GM19351 (cell line): ENCODE results near the gene SAP30L.

Experiments used
- ATAC-seq: cut with Tn5 transposase; IDR thresholded peaks from one replicate; pipeline ENCODE4 v1.9.1; 2021; ENCODE audit warnings: mild to moderate bottlenecking, moderate library complexity; ENCODE audit not compliant: unreplicated experiment

The SAP30L gene

DNA sequence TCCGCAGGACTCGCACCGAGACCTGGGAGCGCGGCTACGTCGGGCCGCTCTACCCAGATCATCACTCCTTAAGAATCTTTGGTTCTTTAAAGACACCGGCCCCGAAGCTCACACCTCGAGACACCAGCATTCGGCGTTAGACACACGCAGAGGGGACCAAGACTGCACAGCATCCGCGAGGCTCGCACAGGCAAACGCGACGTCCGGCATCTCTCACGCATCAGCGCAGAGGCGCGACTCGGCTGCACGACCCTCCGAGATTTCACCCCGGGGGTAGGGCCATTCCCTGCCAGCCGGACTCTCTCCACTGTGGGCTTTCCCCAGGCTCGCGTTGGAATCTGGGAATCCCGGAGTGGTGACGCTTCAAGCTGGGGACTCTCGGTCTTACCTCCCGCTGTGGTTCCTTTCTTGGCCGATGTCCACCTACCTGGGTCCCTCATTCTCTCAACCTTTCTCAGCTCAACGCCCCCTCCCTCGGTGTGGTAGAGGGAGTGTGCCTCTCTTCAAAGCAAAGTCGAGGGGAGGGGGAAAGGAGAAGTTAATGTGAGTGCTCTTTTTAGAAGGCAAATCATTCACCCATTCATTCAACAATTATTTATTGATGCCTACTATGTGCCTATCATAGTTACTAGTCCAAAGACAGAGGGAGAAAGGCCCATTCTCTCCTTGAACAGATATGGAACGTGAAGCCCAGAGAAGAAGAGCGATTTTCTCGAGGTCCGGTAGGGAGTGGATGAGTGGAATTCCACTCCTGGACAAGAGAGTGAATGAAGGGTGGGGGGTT, 33.6 kb downstream of the SAP30L start:
- no peak for ATAC-seq

DNA sequence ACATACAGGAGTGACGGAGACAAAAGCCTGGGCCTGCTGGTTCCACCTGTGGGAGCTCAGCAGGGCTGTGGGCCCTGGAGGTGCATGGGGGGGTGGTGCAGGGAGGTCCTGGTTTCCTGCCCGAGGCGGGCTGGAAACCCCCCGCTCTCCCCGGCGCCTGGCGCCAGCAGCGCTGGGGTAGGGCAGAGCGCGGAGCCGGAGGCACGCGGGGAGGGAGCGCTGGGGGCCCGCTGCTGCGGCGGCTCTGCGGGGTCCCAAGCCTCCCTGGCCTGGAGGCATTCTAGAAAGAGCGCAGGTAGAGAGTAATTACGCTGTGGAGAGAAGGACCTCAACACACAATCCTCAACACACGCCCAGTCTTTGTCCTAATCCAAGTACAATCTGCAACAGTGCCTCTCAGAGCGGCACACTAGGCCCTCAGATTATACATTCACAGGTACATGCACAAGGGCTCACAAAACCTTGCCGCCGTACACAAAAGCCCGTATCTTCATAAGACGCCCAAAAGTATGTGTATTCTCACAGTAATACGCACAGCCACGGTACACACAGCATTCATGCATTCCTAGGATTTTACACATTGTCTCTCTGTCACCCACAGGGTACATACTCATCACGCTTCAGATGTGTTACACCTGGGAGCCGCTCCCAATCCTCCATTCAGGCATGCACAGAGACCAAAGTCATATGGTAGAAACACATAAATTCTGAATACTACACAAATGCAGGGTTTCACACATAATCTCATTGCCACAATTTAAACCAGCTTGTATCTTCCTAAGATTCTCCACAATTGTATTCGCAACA, 34.4 kb downstream of the SAP30L start:
- no peak for ATAC-seq

DNA sequence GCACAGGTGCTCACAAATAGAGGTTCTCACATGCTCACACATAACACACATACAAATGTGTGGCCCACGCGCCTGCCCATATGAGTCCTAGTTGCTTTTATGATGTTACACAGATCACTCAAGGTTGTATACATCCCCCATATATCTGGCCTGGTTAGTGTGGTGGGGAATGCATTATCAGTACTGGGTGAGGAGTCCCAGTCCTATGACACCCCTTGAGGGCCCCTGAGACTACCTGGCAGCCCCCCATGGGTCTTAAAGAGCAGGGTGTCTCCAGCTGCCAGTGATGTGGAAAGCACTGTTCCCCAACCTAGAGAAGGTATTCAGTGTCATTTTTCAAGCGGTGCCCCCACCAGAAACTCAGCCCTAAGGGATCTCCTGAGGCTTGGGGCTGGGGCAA, 35.0 kb downstream of the SAP30L start:
- no peak for ATAC-seq

DNA sequence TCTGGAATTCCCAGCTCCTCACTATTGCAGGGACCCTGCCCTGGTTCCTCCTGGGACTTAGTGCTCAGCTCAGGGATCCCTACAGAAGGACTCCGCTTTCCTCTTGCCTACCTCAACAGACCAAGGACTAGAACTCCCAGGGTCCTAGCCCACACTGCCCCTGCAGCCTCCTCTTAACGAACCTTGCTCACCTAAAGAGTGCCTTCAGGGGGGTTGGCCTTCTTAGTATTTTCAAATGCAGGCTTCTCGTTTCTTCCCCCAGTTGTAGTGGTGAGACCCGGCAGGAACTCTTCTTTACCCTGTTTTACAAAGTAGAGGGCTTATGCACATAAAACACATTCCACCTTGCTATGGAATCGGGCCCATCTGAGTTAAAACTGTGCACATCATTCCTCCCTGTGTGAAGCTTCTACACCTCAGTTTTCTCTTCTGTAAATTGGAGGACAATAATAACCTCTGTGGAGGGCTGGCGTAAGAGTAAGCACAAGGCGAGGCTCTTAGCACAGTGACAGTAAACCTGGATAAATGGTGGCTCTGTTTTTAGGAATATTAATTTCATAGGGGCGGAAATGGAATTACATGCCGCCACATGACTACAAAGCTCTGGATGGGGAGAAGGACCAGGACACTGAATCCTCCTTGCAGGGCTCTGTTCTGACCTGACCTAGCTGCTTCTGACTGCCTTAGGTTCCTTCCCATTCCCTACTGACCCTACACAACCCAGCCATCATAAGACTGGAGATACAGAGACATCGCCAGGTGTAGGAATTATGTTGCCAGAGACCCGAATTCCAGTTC, 36.0 kb downstream of the SAP30L start:
- ATAC-seq = no peak

DNA sequence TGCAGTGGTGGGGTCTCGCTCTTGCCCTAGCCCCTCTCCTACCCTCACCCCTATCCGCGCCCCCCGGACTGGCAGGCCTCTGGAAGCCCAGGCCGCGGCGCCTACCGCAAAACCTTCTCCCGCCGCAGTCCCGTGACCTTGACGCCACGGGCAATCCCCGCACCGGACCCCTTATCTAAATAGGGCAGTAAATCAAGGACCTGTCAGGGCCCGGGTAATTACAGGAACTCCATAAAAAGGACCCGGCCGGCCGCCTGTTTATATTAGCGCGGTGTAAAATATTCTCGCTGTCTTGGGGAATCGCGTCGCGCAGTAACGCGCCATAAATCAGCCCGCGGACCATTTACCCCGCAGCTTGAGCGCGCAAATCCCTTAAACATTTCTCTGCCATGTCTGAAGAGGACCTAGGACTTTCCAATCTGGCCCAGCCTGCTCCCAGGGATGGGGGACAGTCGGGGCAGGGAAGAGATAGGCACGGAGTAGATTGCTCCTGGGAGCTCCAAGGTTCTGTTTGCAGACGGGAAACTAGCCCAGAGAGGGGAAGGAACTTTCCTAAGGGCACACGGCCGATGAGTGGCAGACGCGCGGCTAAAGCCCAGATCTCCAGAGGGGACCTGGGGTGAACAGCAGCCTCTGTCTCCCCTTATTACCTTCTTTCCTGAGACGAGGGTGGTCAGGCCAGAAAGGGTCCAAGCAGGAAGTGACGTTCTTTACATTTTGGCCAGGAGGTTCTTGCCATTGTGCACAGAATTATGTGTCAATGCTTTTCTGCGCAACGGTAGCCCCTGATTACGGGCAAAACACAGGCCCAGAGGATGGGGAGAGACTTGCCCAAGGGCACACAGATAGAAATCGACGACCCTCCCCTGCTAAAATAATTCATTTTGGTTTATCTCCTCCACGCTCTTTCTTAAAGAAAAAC, 37.0 kb downstream of the SAP30L start:
- ATAC-seq = no peak

DNA sequence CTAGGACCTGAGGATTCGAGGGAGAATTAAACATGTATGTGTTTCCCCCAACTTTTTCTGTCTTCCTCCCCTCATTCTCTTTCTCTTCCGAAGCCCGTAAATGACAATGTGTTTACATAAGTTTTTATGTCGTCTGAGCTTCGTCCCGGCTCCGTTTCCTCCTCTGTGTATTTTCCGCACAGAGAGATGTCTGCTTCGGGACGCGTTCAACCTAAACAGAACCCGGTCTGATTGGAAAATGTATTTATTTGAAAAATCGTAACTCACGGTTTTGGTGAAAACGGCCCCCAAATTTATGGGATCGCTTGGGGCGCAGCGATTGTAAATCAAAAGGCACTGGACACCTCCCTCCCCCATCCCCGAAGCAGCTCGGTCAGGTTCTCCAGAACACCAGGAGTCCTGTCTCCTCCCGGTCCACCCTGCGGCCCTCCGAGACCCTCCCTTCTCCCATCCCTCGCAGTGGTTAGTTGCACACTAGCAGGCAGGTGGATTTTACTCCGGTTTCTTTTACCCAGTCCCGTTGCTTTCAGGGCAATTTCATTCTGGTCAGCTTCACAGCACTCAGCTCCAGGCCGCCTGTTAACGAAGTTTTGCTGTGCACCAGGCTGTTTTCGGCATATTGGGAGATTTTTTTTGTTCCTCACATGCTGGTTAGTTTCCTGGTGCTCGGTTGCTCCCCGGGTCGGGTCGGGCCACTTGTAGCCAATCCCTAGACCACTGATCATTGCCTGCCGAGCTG, 38.0 kb downstream of the SAP30L start:
- no peak for ATAC-seq

DNA sequence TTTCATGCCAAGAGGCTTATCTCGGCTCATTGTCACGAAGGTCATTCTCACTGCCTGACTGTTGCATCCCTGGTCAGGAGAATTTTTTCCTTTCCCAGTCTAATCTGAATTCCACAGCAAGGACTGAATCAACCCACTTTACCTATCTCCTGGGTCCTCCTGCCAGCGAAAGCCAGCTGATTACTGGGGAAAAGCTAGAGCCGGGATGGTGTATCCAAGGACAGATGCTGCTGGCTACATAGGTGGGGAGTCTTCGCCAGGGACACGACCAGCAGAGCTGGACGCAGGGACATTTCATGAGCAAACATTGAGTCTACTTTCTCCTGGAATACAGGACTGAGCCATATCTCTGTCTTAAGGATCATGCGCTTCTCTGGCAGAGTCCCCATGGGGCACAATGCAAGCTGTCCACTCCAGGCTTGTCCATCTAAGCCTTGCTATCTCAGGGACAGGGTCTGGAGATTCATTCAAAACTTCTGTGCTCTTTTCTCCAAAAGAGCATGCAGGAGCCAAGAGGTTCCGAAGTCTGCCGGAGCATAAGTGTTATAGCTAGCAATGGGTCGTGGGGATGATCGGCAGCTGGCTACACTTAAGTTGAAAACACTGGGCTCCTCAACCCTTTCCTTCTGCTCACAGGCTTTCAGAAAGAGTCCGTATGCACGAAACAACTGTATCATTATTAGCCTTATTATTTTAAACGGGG, 38.7 kb downstream of the SAP30L start:
- ATAC-seq = no peak

DNA sequence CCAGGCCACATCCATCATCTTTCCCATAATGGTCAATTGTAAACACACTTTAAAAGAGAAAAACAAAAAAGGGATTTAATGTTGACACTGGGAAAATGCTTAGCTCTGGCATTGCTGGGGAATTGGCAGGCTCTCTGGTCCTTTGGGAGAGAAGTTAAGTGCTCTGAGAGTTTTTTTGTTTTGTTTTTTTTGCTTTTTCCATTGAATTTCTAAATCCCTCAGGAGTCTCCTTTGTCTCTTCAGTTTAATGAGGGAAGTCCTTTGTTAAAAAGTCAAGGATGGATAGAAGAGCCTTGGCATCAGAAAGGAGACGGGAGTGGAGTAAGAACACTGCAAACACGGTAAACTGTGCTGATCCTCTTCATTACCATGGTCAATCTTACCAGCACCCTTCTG, 39.3 kb downstream of the SAP30L start:
- no peak for ATAC-seq

DNA sequence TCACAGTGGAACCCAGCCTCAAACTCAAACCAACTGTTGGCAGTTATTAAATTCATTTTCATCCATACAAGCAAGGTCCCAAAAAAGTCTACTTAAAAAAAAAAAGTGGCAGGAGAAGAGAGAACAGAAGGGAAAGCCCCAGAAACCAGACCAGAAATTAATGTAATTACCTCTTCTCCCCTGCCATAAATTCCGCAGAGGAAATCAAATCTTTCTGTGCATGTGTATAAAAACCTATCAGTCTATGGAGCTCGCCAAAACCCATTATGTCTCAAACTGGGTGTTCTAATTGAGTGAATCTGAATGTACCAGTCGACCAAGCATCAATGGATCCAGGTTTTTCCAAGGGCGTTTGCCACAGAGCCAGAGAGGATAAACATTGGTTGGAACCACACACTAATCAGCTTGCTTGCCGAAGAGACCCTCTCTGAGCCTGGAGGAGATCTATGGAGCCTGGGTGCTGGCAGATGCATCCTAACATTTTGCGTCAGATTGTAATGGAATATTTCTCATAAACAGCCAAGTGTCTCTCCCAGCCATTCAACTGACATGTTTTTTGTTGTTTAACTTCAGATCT, 40.1 kb downstream of the SAP30L start:
- no peak for ATAC-seq

DNA sequence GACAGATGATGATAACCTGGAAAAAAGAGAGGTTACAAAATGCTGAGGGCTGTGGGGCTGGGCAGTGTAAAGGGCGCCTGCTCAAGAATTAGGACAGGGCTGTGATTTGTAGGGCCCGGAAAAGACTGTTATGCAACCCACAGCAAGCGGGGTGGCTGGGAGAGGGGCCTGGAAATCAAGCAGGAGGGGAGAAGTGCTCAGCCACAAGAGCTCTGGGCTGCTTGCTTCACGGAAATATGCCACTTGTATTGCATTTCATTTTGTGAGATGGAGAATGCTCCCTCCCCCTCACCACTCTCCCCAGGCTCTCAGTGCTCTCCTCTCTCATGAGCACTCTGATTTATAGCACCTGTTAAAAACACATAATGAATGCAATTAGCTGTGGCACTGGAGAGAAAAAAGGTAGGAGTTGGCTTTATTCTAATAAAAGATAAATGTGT, 40.6 kb downstream of the SAP30L start:
- no peak for ATAC-seq

DNA sequence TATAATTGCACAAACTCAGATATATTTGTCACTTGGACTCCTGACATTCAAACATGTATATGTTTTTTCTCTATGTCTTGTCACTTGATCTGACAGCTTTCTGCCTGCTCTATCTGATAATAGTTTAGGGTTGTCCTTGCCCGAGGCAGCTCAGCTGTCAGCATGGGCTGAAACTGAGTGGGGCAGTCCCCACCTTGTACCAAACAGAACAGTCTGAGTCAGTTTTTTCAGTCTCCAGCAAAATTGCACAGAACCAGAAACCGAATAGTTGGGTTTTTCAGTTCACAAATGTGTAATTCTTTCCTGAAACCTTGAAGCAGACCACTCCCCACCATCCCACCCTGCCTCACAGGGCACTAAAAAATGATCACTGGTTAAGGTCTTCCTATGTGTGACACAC, 41.7 kb downstream of the SAP30L start:
- ATAC-seq = peak; percentile 98

DNA sequence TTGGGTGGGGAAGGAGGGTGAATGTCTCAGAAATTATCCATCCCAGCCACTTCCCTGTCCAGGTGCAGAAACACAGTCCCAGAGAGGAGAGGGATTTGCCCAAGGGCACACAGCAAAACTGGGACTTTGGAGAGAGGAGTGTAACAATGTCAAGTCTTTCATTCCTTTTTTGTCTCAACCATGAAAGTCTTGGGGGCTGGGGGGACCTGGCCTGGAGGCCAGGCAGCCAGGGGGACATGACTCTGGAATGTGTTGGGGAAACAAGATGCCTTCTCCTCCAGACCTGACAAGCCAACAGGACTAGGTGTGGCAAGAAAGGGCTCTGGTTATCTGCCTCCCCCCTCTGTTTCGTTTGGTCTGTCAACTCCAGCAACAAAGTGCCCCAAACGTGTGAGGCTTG, 46.1 kb downstream of the SAP30L start:
- ATAC-seq = no peak

DNA sequence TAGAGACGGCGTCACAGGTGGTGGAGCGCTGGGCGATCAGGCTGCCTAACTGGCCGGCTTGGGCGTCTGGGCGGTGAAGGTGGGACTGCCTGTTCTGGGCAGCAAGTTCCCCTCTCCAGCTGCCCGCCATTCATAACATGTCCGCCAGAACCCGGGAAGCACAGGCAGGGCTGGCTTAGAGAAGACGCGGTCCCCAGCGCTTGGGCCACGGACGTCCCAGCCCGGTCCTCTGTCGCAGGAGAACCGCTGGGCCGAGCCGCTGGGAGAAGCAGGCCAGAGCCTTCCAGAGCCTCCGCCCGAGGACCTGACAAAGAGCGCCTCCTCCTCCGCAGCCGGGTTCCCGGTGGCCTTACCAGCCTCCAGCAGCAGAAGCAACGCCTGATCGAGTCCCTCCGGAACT, 47.5 kb downstream of the SAP30L start:
- ATAC-seq = no peak

DNA sequence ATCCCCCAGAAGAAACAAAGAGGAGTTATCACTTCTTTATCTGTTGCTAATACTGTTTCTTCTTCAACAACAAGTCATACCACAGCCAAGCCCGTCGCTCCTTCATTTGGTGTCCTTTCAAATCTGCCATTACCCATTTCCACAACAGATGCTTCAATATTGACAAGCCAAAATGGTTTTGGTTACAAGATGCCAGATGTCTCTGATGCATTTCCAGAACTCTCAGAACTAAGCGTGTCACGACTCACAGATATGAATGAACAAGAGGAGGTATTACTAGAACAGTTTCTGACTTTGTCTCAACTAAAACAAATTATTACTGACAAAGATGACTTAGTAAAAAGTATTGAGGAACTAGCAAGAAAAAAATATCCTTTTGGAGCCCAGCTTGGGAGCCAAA, 48.2 kb downstream of the SAP30L start:
- ATAC-seq = no peak

DNA sequence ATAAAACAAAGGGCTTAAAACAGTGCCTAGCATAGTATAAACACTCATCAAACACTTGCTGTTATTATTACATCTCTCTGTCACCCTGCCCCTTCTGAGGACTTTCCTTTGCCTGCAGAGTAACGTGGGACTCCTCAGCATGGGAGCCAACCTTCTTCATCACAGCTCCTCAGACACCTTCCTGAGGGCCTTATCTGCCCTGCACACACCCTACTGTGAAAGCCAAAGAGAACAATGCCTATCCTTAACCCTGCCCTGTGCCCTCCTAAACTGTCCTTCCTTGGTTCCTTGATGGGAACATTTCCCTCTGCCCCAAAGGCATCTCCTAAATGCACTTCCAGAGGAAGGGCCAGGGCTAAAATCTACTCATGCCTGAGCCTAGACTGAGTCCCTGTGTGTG, 52.8 kb downstream of the SAP30L start:
- no peak for ATAC-seq

DNA sequence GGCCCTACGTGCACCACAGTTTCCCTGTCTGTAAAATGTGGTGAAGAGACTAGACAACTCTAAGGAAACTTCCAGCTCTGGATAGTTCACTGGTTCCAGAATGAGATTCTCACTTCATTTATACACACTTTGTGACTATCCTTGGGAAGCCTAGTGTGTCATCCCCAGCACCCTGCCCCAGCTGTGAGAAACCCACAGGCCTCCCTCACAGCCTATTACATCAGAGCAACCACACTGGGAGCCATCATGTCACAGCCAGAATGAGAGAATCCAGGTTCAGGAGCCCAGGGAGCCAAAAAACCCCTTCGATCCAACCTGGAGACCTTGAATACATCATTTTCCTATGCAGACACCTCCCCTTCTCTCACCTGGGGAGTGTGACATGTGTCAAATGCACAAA, 53.2 kb downstream of the SAP30L start:
- ATAC-seq = no peak

DNA sequence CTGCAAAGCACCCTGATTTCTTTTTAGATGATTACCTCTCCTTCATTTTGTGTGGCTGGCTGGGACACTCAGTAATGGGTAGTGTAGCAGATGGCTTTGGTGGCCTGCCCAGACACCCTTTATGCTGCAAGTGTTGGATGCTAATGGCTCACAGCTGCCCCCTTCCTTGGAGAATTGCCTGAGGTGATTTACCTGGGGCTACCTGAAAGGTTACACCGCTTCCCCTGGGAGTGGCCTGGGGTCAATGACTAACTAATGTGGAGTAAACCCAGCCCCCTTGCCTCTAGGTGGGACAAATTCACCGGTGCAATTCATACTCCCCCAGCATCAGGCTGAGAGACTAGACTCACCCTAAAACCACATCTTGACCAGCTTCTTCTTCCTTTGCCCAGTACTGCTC, 55.8 kb downstream of the SAP30L start:
- ATAC-seq = no peak

DNA sequence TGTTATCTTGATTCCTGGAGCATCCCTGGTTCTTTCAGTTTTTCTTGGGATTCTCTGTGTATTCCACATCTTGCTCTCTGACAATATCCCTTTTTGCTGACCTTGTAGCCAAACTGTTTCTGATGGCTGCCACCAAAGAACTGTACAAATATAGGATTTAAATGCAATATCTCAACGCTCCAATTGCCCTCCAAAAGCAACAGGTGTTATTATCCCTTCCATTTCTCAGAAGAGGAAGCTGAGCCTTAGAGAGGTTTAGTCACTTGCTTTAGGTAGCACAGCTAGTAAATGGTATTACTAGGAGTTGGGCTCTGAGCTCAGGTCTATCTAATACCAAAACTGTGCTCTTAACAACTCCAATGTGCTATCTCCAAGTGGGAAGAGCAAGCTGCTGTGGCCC, 56.4 kb downstream of the SAP30L start:
- no peak for ATAC-seq

DNA sequence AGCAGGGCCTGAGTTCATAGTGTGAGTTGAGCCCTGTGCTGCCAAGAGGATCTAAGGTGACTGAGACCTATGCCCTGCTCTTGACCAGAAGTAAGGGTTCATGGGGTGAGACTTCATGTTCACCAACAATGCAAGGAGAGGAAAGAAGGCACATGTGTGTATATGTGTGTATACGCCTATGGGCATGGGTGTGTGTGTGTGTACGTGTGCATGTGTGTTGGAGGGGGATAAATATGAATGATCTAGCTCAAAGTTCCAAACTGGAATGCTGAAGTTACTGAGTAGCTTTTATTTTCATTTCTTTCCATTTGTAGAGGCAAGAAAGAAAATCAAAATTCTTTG, 57.9 kb downstream of the SAP30L start:
- ATAC-seq = no peak
